GM13977 (cell line): ENCODE results near the gene PDE4B.
"Not testable (repeated sequence)": the region's sequence is repeated elsewhere in the genome, so short reads cannot be mapped to it uniquely, and the experiment has no call there.

Experiments
- DNase-seq: peaks from one replicate; pipeline ENCODE4 v3.0.0; 2012; ENCODE audit warnings: low spot score
- in situ Hi-C: fragments of 300-500 bp; cut with MboI; formaldehyde crosslinking; loops from one replicate; pipeline ENCODE4 v1.12.0; 2022; ENCODE audit warnings: low sequenced_read_pairs, low pct_unique_long_range_greater_than_20kb, mixed read lengths, inconsistent platforms; ENCODE audit not compliant: unreplicated experiment
- TF ChIP-seq, protein P1 (sequence below): IDR thresholded peaks from 2 replicates; pipeline ENCODE4 v1.5.1; 2012; ENCODE audit warnings: mild to moderate bottlenecking, control low read depth; ENCODE audit not compliant: insufficient read depth; ENCODE audit errors: extremely low read depth, missing control alignments

The PDE4B gene

DNA sequence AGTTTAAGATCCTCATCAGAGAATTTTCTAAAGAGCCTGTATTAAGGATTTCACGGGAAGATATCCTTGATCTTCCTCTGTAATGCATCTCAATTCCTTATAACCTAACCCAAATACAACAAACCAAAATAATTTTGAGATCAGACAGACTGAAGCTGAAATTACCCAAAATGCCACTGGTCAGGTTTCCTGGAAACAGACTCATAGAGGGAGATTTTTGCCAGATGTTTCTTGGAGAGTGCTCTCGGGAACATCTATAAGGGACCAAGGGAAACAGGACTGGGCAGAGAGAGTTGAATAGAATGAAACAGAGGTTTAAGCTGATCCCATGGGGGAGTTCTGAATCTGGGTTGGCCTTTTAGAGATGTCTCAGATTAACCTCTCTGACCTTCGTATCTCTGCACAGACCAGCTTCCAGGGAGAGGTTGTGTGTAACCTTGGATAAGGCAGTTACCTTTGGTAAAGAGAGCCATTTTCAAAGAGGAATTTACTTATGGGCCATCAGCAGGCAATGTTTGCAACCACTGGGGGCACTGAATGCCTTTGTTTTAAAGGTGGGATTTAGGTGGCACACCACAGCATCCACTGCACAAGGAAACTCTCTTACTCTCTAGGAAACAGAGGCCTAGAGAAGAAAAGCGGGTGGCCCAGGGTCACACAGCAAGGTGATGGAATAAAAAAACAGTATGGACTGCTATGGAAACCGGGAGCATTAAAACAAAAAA is 610.5 kb downstream of the PDE4B start:
- TF ChIP-seq, protein P1, sequence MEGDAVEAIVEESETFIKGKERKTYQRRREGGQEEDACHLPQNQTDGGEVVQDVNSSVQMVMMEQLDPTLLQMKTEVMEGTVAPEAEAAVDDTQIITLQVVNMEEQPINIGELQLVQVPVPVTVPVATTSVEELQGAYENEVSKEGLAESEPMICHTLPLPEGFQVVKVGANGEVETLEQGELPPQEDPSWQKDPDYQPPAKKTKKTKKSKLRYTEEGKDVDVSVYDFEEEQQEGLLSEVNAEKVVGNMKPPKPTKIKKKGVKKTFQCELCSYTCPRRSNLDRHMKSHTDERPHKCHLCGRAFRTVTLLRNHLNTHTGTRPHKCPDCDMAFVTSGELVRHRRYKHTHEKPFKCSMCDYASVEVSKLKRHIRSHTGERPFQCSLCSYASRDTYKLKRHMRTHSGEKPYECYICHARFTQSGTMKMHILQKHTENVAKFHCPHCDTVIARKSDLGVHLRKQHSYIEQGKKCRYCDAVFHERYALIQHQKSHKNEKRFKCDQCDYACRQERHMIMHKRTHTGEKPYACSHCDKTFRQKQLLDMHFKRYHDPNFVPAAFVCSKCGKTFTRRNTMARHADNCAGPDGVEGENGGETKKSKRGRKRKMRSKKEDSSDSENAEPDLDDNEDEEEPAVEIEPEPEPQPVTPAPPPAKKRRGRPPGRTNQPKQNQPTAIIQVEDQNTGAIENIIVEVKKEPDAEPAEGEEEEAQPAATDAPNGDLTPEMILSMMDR = peak; percentile 35
- in situ Hi-C loops = no loop called here
- DNase-seq = no peak

DNA sequence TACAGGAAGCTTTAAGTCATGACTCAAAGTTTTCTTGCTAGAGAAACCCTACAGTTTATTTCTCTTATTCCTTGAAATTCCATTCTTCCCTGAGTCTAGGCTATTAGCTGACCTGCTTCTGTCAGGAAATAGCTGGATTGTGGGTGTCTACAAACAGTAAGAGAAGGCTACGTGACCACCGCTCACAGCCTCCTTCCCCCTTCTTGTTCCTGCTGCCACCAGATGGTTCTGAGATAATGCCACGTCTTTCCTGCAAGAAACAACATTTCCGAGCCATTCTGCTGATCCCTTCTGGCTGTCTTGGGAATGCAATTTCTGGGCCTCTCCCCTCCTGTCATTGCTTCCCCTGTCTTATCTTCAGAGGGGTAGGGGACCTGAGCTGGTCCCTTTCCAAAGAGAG is 612.4 kb downstream of the PDE4B start:
- in situ Hi-C loops = no loop called here

GRCh38 chr1:66411449-66411848 is 618.8 kb downstream of the PDE4B start:
- in situ Hi-C loops, DNase-seq: not testable (repeated sequence)

More for the DNA sequence above, 612.4 kb downstream of the PDE4B start:
- TF ChIP-seq, protein P1 = no peak
- no peak for DNase-seq

- TF ChIP-seq, protein P1 = no peak
- in situ Hi-C loops = no loop called here
- no peak for DNase-seq
These were observed 620.0 kb downstream of the PDE4B start for GRCh38 chr1:66412704-66413103.

GRCh38 chr1:66413136-66413837 is 620.6 kb downstream of the PDE4B start:
- TF ChIP-seq, protein P1 = no peak
- in situ Hi-C loops = no loop called here
- DNase-seq = no peak

DNA sequence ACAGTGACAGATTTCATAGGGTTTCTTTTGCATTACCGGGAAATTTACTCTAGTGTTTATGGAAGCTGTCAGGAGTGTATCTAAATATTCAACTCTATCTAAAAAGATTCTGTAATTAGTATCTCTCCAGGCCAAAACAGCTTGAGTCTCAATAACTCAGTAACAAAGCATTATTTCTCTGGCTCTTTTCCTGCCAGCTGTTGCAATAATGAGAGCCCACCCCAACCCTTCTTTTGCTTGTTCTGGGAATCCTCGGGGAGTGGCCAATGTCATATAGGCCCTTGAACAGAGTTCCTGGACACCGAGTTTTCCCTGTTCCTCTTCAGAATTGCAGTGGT is 621.1 kb downstream of the PDE4B start:
- in situ Hi-C loops = no loop called here
- no peak for DNase-seq
- TF ChIP-seq, protein P1 = no peak

DNA sequence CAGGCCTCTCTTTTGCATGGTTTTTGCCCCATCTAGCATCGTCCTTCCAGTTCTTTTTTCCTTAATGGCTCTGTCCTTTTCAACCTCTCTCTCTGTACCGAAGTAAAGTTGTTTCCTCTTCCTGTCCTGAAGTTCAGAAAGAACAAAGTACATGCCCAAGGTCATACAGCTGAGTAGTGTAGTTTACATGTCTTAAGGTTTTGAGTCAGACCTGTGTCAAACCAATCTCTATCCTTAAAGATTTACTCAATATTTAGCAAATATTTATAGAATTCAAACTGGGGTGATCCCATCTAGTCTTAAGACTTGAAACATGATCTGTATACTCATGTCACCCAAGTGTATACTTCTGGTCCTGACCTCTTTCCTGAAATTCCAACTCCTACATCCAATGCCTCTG is 622.6 kb downstream of the PDE4B start:
- TF ChIP-seq, protein P1 = no peak
- no peak for DNase-seq
- in situ Hi-C loops = no loop called here
